HepG2 (cell line): Measurements from ENCODE around the gene NCOA3. TPM values are rescaled to one million over a fixed set of nuclear protein-coding genes. Genes with fewer than 3 reads are reported as not detected.

Experiments used
- ATF7-NPFF ChIP-seq: sonication (generic); formaldehyde crosslinking; IDR thresholded peaks from 2 replicates; pipeline ENCODE4 v1.8.1; 2023; ENCODE audit warnings: mild to moderate bottlenecking, low read depth, missing genetic modification reagents, moderate library complexity
- BRCA1 ChIP-seq: sonication (generic); formaldehyde crosslinking; IDR thresholded peaks from 2 replicates; pipeline ENCODE4 v1.4.0; 2020; ENCODE audit warnings: missing genetic modification reagents
- EEA1 ChIP-seq: sonication (generic); formaldehyde crosslinking; IDR thresholded peaks from 2 replicates; pipeline ENCODE4 v1.5.1; 2020; ENCODE audit warnings: mild to moderate bottlenecking, missing genetic modification reagents, borderline replicate concordance
- FOXP1 ChIP-seq, 2 experiments: fragments of 450-650 bp in 1 of 2; IDR thresholded peaks; 2 replicates each; pipeline ENCODE4 v1.6.1; 2017 to 2018; ENCODE audit warnings: antibody characterized with exemption in 1 of 2
- GZF1 ChIP-seq: sonication (generic); formaldehyde crosslinking; IDR thresholded peaks from 2 replicates; pipeline ENCODE4 v1.5.1; 2020; ENCODE audit warnings: mild to moderate bottlenecking, missing genetic modification reagents
- JARID2 ChIP-seq: sonication (generic); formaldehyde crosslinking; IDR thresholded peaks from 2 replicates; pipeline ENCODE4 v1.8.1; 2023; ENCODE audit warnings: missing genetic modification reagents, inconsistent platforms; ENCODE audit not compliant: insufficient replicate concordance
- KAT8 ChIP-seq: IDR thresholded peaks from 2 replicates; pipeline ENCODE4 v1.6.1; 2016; ENCODE audit warnings: missing genetic modification reagents, missing compliant biosample characterization
- MBD4 ChIP-seq: IDR thresholded peaks from 2 replicates; pipeline ENCODE4 v1.6.1; 2012; ENCODE audit warnings: low read length, inconsistent platforms, borderline replicate concordance
- MTF2 ChIP-seq: sonication (generic); formaldehyde crosslinking; IDR thresholded peaks from 2 replicates; pipeline ENCODE4 v1.5.0; 2020; ENCODE audit warnings: missing genetic modification reagents, borderline replicate concordance
- TEAD3 ChIP-seq: optimal IDR thresholded peaks from 2 replicates; pipeline ENCODE3; 2016; ENCODE audit warnings: borderline replicate concordance
- ZBTB42 ChIP-seq: sonication (generic); formaldehyde crosslinking; IDR thresholded peaks from 2 replicates; pipeline ENCODE4 v1.5.0; 2020; ENCODE audit warnings: mild to moderate bottlenecking, missing genetic modification reagents
- ZNF10 ChIP-seq: sonication (generic); formaldehyde crosslinking; IDR thresholded peaks from 2 replicates; pipeline ENCODE4 v1.4.0; 2020; ENCODE audit warnings: mild to moderate bottlenecking, low read depth, missing genetic modification reagents, borderline replicate concordance
- ZNF12 ChIP-seq: sonication (generic); formaldehyde crosslinking; IDR thresholded peaks from 2 replicates; pipeline ENCODE4 v1.5.0; 2020; ENCODE audit warnings: missing genetic modification reagents
- ZNF225 ChIP-seq: sonication (generic); formaldehyde crosslinking; IDR thresholded peaks from 2 replicates; pipeline ENCODE4 v1.4.0; 2020; ENCODE audit warnings: mild to moderate bottlenecking, missing genetic modification reagents
- ZNF672 ChIP-seq: sonication (generic); formaldehyde crosslinking; IDR thresholded peaks from 2 replicates; pipeline ENCODE4 v1.8.1; 2022; ENCODE audit warnings: missing genetic modification reagents
- polyA plus RNA-seq, 8 experiments: library from polyadenylated mRNA; depleted of rRNA in 3 of 8; stranded (reverse) in 7 of 8; unstranded in 1 of 8; fragments of >200 nt; fragmentation: Illumina TruSeq in 4 of 8; extraction: Trizol in 4 of 8; gene quantifications; 2 replicates each; pipeline versions ENCODE4 v1.2.1 to v1.2.3, GENCODE V29; 2011 to 2016; ENCODE audit warnings: low read depth in 4 of 8, missing spikeins in 1 of 8, mixed read lengths in 1 of 8; ENCODE audit not compliant: insufficient read depth in 1 of 8
- total RNA-seq, 5 experiments: library from RNA; depleted of rRNA; stranded (reverse); fragments of >200 nt; fragmentation: Illumina TruSeq; extraction: Trizol; gene quantifications; 2 replicates each; pipeline ENCODE4 v1.2.3, GENCODE V29; 2016; ENCODE audit warnings: low read depth in 1 of 5
- TF ChIP-seq, protein P1 (sequence below): IDR thresholded peaks from 2 replicates; pipeline ENCODE4 v1.6.1; 2016
- TF ChIP-seq, protein P2 (sequence below): sonication (generic); formaldehyde crosslinking; IDR thresholded peaks from 2 replicates; pipeline ENCODE4 v1.5.1; 2020; ENCODE audit warnings: mild to moderate bottlenecking, missing genetic modification reagents, borderline replicate concordance
- TF ChIP-seq, protein P3 (sequence below): sonication (generic); formaldehyde crosslinking; IDR thresholded peaks from 2 replicates; pipeline ENCODE4 v1.4.0; 2020; ENCODE audit warnings: low read depth, missing genetic modification reagents
- TF ChIP-seq, protein P4 (sequence below): sonication (generic); formaldehyde crosslinking; IDR thresholded peaks from 2 replicates; pipeline ENCODE4 v1.5.1; 2020; ENCODE audit warnings: mild to moderate bottlenecking, missing genetic modification reagents, moderate library complexity

NCOA3 gene
- total and polyA plus RNA-seq, 2 of the 13 experiments (the other 11 are each of a cell fraction or from before 2014, with no cell fraction given) = 35.0 to 56.8 TPM

DNA sequence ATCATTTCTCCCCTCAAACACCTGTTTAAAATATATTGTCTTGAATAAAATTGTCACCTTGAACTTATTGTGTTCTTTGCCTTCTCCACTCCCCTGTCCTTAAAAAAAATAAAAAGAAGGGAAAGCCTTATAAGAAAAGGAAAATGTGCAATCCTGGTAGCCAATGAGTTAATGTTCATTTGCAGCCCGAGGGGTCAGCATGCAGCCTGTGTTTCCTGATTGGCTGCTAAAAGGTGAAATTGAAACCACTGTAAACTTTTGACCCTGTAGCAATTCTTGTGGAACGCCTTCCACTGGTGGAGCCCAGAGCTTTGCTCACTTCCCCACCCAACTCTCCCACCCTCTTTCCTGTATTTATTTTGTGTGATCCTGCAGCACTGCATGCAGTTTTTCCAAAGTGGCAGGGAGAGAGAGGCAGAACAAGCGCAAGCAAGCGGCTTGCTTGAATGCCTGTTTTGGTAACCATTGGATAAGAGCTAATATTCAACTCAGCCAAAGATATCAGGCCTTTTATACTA, 74.9 kb downstream of the NCOA3 start (continued):
- no peak for TF ChIP-seq ZBTB42
- peak; percentile 81 for TF ChIP-seq TEAD3 (CRISPR knock-in tag)
- no peak for TF ChIP-seq ATF7-NPFF (CRISPR knock-in tag)
- peak; percentile 41; the same call in 1 of the 2 replicates for TF ChIP-seq MTF2 (CRISPR knock-in tag)
- peak; percentile 88 for TF ChIP-seq KAT8 (CRISPR knock-in tag)
- TF ChIP-seq ZNF10 (CRISPR knock-in tag) = no peak
- TF ChIP-seq, protein P1, sequence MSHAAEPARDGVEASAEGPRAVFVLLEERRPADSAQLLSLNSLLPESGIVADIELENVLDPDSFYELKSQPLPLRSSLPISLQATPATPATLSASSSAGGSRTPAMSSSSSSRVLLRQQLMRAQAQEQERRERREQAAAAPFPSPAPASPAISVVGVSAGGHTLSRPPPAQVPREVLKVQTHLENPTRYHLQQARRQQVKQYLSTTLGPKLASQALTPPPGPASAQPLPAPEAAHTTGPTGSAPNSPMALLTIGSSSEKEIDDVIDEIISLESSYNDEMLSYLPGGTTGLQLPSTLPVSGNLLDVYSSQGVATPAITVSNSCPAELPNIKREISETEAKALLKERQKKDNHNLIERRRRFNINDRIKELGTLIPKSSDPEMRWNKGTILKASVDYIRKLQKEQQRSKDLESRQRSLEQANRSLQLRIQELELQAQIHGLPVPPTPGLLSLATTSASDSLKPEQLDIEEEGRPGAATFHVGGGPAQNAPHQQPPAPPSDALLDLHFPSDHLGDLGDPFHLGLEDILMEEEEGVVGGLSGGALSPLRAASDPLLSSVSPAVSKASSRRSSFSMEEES (CRISPR knock-in tag) = peak; percentile 75
- TF ChIP-seq ZNF225 = no peak
- TF ChIP-seq JARID2 (CRISPR knock-in tag) = no peak
- TF ChIP-seq, protein P2, sequence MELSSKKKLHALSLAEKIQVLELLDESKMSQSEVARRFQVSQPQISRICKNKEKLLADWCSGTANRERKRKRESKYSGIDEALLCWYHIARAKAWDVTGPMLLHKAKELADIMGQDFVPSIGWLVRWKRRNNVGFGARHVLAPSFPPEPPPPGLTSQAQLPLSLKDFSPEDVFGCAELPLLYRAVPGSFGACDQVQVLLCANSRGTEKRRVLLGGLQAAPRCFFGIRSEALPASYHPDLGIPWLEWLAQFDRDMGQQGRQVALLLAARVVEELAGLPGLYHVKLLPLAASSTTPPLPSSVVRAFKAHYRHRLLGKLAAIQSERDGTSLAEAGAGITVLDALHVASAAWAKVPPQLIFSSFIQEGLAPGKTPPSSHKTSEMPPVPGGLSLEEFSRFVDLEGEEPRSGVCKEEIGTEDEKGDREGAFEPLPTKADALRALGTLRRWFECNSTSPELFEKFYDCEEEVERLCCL = no peak
- peak; percentile 90 for TF ChIP-seq BRCA1 (CRISPR knock-in tag)
- TF ChIP-seq, protein P3, sequence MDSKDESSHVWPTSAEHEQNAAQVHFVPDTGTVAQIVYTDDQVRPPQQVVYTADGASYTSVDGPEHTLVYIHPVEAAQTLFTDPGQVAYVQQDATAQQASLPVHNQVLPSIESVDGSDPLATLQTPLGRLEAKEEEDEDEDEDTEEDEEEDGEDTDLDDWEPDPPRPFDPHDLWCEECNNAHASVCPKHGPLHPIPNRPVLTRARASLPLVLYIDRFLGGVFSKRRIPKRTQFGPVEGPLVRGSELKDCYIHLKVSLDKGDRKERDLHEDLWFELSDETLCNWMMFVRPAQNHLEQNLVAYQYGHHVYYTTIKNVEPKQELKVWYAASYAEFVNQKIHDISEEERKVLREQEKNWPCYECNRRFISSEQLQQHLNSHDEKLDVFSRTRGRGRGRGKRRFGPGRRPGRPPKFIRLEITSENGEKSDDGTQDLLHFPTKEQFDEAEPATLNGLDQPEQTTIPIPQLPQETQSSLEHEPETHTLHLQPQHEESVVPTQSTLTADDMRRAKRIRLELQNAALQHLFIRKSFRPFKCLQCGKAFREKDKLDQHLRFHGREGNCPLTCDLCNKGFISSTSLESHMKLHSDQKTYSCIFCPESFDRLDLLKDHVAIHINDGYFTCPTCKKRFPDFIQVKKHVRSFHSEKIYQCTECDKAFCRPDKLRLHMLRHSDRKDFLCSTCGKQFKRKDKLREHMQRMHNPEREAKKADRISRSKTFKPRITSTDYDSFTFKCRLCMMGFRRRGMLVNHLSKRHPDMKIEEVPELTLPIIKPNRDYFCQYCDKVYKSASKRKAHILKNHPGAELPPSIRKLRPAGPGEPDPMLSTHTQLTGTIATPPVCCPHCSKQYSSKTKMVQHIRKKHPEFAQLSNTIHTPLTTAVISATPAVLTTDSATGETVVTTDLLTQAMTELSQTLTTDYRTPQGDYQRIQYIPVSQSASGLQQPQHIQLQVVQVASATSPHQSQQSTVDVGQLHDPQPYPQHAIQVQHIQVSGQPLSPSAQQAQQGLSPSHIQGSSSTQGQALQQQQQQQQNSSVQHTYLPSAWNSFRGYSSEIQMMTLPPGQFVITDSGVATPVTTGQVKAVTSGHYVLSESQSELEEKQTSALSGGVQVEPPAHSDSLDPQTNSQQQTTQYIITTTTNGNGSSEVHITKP = peak; percentile 56
- TF ChIP-seq GZF1 (CRISPR knock-in tag) = no peak
- TF ChIP-seq, protein P4, sequence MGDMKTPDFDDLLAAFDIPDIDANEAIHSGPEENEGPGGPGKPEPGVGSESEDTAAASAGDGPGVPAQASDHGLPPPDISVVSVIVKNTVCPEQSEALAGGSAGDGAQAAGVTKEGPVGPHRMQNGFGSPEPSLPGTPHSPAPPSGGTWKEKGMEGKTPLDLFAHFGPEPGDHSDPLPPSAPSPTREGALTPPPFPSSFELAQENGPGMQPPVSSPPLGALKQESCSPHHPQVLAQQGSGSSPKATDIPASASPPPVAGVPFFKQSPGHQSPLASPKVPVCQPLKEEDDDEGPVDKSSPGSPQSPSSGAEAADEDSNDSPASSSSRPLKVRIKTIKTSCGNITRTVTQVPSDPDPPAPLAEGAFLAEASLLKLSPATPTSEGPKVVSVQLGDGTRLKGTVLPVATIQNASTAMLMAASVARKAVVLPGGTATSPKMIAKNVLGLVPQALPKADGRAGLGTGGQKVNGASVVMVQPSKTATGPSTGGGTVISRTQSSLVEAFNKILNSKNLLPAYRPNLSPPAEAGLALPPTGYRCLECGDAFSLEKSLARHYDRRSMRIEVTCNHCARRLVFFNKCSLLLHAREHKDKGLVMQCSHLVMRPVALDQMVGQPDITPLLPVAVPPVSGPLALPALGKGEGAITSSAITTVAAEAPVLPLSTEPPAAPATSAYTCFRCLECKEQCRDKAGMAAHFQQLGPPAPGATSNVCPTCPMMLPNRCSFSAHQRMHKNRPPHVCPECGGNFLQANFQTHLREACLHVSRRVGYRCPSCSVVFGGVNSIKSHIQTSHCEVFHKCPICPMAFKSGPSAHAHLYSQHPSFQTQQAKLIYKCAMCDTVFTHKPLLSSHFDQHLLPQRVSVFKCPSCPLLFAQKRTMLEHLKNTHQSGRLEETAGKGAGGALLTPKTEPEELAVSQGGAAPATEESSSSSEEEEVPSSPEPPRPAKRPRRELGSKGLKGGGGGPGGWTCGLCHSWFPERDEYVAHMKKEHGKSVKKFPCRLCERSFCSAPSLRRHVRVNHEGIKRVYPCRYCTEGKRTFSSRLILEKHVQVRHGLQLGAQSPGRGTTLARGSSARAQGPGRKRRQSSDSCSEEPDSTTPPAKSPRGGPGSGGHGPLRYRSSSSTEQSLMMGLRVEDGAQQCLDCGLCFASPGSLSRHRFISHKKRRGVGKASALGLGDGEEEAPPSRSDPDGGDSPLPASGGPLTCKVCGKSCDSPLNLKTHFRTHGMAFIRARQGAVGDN (CRISPR knock-in tag) = no peak
- no peak for TF ChIP-seq ZNF672
- TF ChIP-seq EEA1 (CRISPR knock-in tag) = no peak
- no peak for TF ChIP-seq FOXP1 (IDR thresholded peaks at IDR 0.05)
- TF ChIP-seq FOXP1 (CRISPR knock-in tag; IDR thresholded peaks at IDR 0.05) = peak; percentile 68
- TF ChIP-seq MBD4 = 0 out of 2 replicates have a peak, but pooled peaks have one; percentile 29
- TF ChIP-seq ZNF12 (CRISPR knock-in tag) = no peak; the same call in 1 of the 2 replicates
